WTC11 (cell line): ENCODE data around the gene MAP1LC3B. TPM values are rescaled to one million over a fixed set of nuclear protein-coding genes. Genes with fewer than 3 reads are reported as not detected.
A peak's percentile ranks its signal among the peaks of the same experiment; 100 is the strongest.
"Not testable (repeated sequence)": the region's sequence is repeated elsewhere in the genome, so short reads cannot be mapped to it uniquely, and the experiment has no call there.

Experiments used
- ATAC-seq: fragments of 200-7000 bp; cut with Tn5 transposase; 2 replicates; pipeline ENCODE4 v1.10.0; 2021; ENCODE audit warnings: mild to moderate bottlenecking, moderate library complexity
- CTCF ChIA-PET: fragments of 300-600 bp; sonication (Branson Sonifier 250); formaldehyde crosslinking; loops from one replicate; lab custom pipeline; 2021; ENCODE audit warnings: antibody characterized with exemption; lab: Charles Lee
- POLR2A ChIA-PET: fragments of 350-600 bp; sonication (Branson Sonifier 250); formaldehyde crosslinking; loops from one replicate; lab custom pipeline; 2021; ENCODE audit warnings: antibody characterized with exemption; lab: Charles Lee
- DNase-seq: peaks from one replicate; pipeline ENCODE4 v3.0.0; 2021; ENCODE audit warnings: low spot score
- H3K27ac Mint-ChIP-seq: 2 replicates; pipeline ENCODE4 v1.8.0; 2021; ENCODE audit warnings: mixed read lengths
- H3K27me3 Mint-ChIP-seq: 2 replicates; pipeline ENCODE4 v1.8.0; 2021; ENCODE audit warnings: low read depth, mild to moderate bottlenecking, moderate library complexity, mixed read lengths
- H3K36me3 Mint-ChIP-seq: 2 replicates; pipeline ENCODE4 v1.8.0; 2021; ENCODE audit warnings: mixed read lengths
- H3K4me1 Mint-ChIP-seq: 2 replicates; pipeline ENCODE4 v1.8.0; 2022; ENCODE audit warnings: mixed read lengths
- H3K4me3 Mint-ChIP-seq: 2 replicates; pipeline ENCODE4 v1.8.0; 2021; ENCODE audit warnings: mild to moderate bottlenecking, moderate library complexity, mixed read lengths
- H3K9me3 Mint-ChIP-seq: 2 replicates; pipeline ENCODE4 v1.8.0; 2021; ENCODE audit warnings: mixed read lengths
- ATF1 ChIP-seq: sonication (generic); formaldehyde crosslinking; IDR thresholded peaks from 2 replicates; pipeline ENCODE4 v1.8.1; 2023; ENCODE audit warnings: mild to moderate bottlenecking, moderate library complexity, missing genetic modification reagents
- EMX1 ChIP-seq: fragments of 250-450 bp; sonication (Bioruptor Pico); IDR thresholded peaks from 2 replicates; pipeline ENCODE4 v1.8.0; 2021; ENCODE audit warnings: mild to moderate bottlenecking
- ESRRA ChIP-seq: sonication (generic); formaldehyde crosslinking; IDR thresholded peaks from 2 replicates; pipeline ENCODE4 v1.8.1; 2022; ENCODE audit warnings: mild to moderate bottlenecking, missing genetic modification reagents, borderline replicate concordance
- ETV6 ChIP-seq: sonication (generic); formaldehyde crosslinking; IDR thresholded peaks from 2 replicates; pipeline ENCODE4 v1.8.1; 2022; ENCODE audit warnings: mild to moderate bottlenecking, missing genetic modification reagents
- FOXJ3 ChIP-seq: sonication (generic); formaldehyde crosslinking; IDR thresholded peaks from 2 replicates; pipeline ENCODE4 v1.9.0; 2021; ENCODE audit warnings: missing genetic modification reagents, mild to moderate bottlenecking, borderline replicate concordance
- GABPB1 ChIP-seq: sonication (generic); formaldehyde crosslinking; IDR thresholded peaks from 2 replicates; pipeline ENCODE4 v1.8.1; 2023; ENCODE audit warnings: mild to moderate bottlenecking, missing genetic modification reagents
- JAZF1 ChIP-seq: fragments of 250-450 bp; sonication (Bioruptor Pico); IDR thresholded peaks from 2 replicates; pipeline ENCODE4 v1.9.0; 2021; ENCODE audit warnings: moderate library complexity, mild to moderate bottlenecking, inconsistent platforms
- MXD4 ChIP-seq: fragments of 250-450 bp; sonication (Bioruptor Pico); IDR thresholded peaks from 2 replicates; pipeline ENCODE4 v1.8.0; 2021; ENCODE audit warnings: mild to moderate bottlenecking, moderate library complexity, borderline replicate concordance
- NR1H2 ChIP-seq: sonication (generic); formaldehyde crosslinking; IDR thresholded peaks from 2 replicates; pipeline ENCODE4 v1.9.0; 2021; ENCODE audit warnings: mild to moderate bottlenecking, moderate library complexity, missing genetic modification reagents
- RELA ChIP-seq: sonication (generic); formaldehyde crosslinking; IDR thresholded peaks from 2 replicates; pipeline ENCODE4 v1.8.1; 2022; ENCODE audit warnings: missing genetic modification reagents, mild to moderate bottlenecking, borderline replicate concordance
- SMAD4 ChIP-seq: sonication (generic); formaldehyde crosslinking; IDR thresholded peaks from 2 replicates; pipeline ENCODE4 v1.8.0; 2022; ENCODE audit warnings: mild to moderate bottlenecking, missing genetic modification reagents
- TP53 ChIP-seq: sonication (generic); formaldehyde crosslinking; IDR thresholded peaks from 2 replicates; pipeline ENCODE4 v1.8.1; 2023; ENCODE audit warnings: mild to moderate bottlenecking, missing genetic modification reagents
- ZNF121 ChIP-seq: sonication (generic); formaldehyde crosslinking; IDR thresholded peaks from 2 replicates; pipeline ENCODE4 v1.8.0; 2023; ENCODE audit warnings: missing genetic modification reagents
- ZNF263 ChIP-seq: sonication (generic); formaldehyde crosslinking; IDR thresholded peaks from 2 replicates; pipeline ENCODE4 v1.8.1; 2022; ENCODE audit warnings: low read depth, mild to moderate bottlenecking, moderate library complexity, missing genetic modification reagents
- ZNF396 ChIP-seq: fragments of 250-450 bp; sonication (Bioruptor Pico); IDR thresholded peaks from 2 replicates; pipeline ENCODE4 v1.8.0; 2021; ENCODE audit warnings: mild to moderate bottlenecking, moderate library complexity, borderline replicate concordance
- total RNA-seq: library from RNA; stranded (reverse); gene quantifications from 3 replicates; pipeline ENCODE4 v1.2.3, GENCODE V29; 2021
- TF ChIP-seq, protein P1 (sequence below): sonication (generic); formaldehyde crosslinking; conservative IDR thresholded peaks from 2 replicates; pipeline ENCODE4 v1.8.1; 2023; ENCODE audit warnings: mild to moderate bottlenecking, low read depth, missing genetic modification reagents, moderate library complexity
- TF ChIP-seq, protein P2 (sequence below): fragments of 200-600 bp; IDR thresholded peaks from 2 replicates; pipeline ENCODE4 v1.8.0; 2022; ENCODE audit warnings: antibody characterized with exemption

The MAP1LC3B gene
- total RNA-seq, 1 experiment from 2014 or later: 46.9 TPM

DNA sequence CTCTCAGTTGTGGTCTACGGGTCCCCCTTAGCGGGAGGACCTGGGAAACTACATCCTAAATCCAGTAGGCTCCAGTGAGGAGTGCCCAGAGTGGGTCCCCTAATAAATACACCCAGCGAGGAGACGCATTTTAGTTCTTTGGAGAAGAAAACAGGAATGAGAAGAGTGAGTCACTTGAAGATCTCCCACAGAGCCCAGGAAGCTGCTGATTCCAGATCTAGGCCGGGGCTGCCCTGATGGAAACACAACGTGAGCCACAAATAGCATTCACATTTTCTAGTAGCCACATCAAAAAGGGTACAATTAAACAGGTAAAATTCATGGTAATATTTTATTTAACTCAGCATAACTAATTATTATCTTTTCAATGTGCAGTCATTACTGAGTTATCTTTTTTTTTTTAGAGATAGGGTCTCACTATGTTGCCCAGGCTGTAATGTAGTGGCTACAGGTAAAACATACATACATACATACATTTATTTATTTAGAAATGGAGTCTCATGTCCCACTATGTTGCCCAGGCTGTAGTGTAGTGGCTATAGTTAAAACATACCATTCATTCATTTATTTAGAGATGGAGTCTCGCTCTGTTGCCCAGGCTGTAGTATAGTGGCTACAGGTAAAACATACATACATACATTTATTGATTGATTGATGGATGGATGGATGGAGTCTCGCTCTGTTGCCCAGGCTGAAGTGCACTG is 30.1 kb upstream of the MAP1LC3B start:
- Mint-ChIP-seq H3K4me1 (no peaks in the 10 kb centered on the region), H3K27me3 (no peaks in the 10 kb centered on the region), H3K36me3 (peaks cover 15% of the 10 kb centered on the region), H3K4me3 (no peak overlapping the region), H3K27ac (no peak overlapping the region), H3K9me3 (no peaks in the 10 kb centered on the region)
- DNase-seq: no peak
- no peak for ATAC-seq
- TF ChIP-seq ZNF263 (CRISPR knock-in tag): no peak
- TF ChIP-seq GABPB1 (CRISPR knock-in tag): no peak
- TF ChIP-seq JAZF1 (CRISPR knock-in tag): no peak
- no peak for TF ChIP-seq NR1H2 (CRISPR knock-in tag)
- no peak for TF ChIP-seq EMX1 (CRISPR knock-in tag)
- no peak for TF ChIP-seq SMAD4 (CRISPR knock-in tag)
- no peak for TF ChIP-seq TP53 (CRISPR knock-in tag)
- peak; percentile 70; the same call in 1 of the 2 replicates for TF ChIP-seq ZNF121
- TF ChIP-seq RELA: no peak
- CTCF ChIA-PET: no interaction called here
- POLR2A ChIA-PET: no interaction called here

DNA sequence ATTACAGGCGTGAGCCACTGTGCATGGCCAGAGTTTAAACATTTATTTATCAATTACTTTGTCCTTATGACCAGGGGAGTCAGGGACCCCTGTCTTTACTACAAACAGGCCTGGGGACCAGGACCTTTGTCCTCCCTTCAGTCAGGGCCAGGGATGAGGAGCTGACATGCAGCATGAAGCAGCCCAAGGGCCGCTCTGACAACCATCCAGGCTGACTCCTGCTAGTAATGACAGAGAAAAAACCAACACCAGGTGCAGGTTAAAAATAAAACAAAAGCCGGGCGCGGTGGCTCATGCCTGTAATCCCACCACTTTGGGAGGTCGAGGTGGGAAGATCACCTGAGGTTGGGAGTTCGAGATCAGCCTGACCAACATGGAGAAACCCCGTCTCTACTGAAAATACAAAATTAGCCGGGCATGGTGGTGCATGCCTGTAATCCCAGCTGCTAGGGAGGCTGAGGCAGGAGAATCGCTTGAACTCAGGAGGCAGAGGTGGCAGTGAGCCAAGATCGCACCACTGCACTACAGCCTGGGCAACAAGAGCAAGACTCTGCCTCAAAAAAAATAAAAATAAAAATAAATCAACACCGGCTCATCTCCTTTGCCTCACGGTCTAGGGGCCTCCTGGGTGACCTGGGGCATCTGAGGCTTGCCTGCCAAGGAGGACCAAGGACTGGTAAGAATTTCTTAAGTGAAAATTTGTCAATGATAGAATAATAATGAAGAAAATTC is 29.1 kb upstream of the MAP1LC3B start:
- POLR2A ChIA-PET, H3K9me3 Mint-ChIP-seq, DNase-seq, H3K4me3 Mint-ChIP-seq, H3K4me1 Mint-ChIP-seq, CTCF ChIA-PET, ATAC-seq, H3K27me3 Mint-ChIP-seq: not testable (repeated sequence)
- Mint-ChIP-seq H3K36me3 (peaks cover 14% of the 10 kb centered on the region), H3K27ac (peak overlapping the region; percentile 60; the same call in 1 of the 2 replicates)

DNA sequence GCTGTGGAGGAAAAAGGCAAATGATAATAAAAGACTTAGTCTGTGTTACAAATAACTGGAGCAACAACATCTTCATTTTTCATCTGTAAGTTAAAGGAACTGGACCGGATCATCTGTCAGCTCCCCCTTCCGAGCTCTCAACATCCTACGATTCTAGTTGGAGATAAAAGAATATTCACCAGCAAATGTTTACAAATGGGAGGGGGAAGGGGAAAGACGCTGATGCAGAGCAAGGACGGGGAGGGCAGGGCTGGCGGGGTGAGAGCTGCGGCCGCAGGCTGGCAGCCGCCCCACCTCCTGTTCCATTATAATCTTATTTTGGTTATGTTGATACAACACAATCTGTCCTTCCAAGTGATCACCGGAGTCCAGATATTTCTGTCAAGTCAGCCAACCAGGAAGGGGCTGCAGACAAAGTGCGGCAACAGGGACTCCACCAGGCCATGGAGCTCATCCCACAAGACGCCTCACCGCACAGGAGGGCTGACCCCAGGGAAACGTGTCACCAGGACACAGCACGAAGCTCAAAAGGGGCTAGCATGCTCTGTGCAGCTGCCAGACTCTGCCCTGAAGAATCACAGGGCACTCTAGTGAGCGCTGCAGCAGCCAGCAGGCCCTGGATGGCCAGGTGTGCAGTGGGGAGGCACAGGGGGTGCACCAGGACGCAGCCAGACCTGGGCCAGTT is 28.2 kb upstream of the MAP1LC3B start:
- ATAC-seq: no peak

DNA sequence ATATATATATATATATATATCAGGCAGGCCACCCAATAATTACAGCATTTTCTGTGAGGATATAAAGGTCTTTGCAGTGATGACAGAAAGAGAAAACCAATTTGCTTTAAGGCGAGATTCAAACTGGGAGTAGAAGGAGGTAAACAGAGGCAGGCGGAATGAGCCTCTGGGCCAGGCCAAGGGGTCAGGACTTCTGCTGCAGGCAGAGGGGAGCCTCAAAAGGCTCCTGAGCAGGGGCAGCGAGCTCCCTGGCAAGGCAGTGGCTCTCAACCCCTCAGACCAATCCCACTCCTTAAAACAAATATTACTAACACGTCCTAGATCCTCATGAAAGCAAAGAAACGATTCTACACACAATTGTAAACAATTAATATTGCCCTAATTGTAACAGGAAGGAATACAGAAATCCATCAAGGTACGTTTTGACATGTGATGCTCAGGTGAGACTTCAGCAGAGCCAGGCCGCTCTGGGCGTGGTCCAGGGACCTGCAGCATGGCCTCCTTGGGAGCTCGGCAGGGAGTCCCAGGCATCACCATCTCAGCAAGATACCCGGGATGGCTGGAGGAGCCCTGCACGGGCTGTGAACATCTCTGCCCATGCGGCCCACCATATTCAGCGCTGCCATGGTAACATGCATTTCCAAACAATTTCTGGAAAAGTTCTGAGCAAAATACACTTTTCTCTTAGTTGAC is 27.0 kb upstream of the MAP1LC3B start:
- peaks cover 2% of the 10 kb centered on the region; the same call in 1 of the 2 replicates for H3K36me3 Mint-ChIP-seq
- ChIA-PET POLR2A (no interaction called here), CTCF (interaction anchor here (0.6 to 1.5 kb wide), 2 partner anchors 15 to 67 kb away, joined by 4 read pairs; no protein-coding TSS in a partner anchor)
- no peak overlapping the region for H3K4me3 Mint-ChIP-seq
- DNase-seq (no peak), ATAC-seq (no peak)
- H3K9me3 Mint-ChIP-seq: no peaks in the 10 kb centered on the region
- no peaks in the 10 kb centered on the region for H3K27me3 Mint-ChIP-seq
- H3K27ac Mint-ChIP-seq: no peak overlapping the region
- TF ChIP-seq, protein P1, sequence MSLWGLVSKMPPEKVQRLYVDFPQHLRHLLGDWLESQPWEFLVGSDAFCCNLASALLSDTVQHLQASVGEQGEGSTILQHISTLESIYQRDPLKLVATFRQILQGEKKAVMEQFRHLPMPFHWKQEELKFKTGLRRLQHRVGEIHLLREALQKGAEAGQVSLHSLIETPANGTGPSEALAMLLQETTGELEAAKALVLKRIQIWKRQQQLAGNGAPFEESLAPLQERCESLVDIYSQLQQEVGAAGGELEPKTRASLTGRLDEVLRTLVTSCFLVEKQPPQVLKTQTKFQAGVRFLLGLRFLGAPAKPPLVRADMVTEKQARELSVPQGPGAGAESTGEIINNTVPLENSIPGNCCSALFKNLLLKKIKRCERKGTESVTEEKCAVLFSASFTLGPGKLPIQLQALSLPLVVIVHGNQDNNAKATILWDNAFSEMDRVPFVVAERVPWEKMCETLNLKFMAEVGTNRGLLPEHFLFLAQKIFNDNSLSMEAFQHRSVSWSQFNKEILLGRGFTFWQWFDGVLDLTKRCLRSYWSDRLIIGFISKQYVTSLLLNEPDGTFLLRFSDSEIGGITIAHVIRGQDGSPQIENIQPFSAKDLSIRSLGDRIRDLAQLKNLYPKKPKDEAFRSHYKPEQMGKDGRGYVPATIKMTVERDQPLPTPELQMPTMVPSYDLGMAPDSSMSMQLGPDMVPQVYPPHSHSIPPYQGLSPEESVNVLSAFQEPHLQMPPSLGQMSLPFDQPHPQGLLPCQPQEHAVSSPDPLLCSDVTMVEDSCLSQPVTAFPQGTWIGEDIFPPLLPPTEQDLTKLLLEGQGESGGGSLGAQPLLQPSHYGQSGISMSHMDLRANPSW (CRISPR knock-in tag): no peak
- H3K4me1 Mint-ChIP-seq: peaks cover 17% of the 10 kb centered on the region

More for the DNA sequence above, 28.2 kb upstream of the MAP1LC3B start:
- no peak for DNase-seq
- Mint-ChIP-seq H3K36me3 (peaks cover 8% of the 10 kb centered on the region), H3K27ac (peak overlapping the region; percentile 64), H3K9me3 (no peaks in the 10 kb centered on the region), H3K27me3 (no peaks in the 10 kb centered on the region), H3K4me3 (no peak overlapping the region), H3K4me1 (peaks cover 6% of the 10 kb centered on the region)
- ChIA-PET CTCF (interaction anchor here (0.9 to 1.5 kb wide), 2 partner anchors 30 to 66 kb away, joined by 3 to 4 read pairs; no protein-coding TSS in a partner anchor), POLR2A (no interaction called here)
- TF ChIP-seq, protein P2, sequence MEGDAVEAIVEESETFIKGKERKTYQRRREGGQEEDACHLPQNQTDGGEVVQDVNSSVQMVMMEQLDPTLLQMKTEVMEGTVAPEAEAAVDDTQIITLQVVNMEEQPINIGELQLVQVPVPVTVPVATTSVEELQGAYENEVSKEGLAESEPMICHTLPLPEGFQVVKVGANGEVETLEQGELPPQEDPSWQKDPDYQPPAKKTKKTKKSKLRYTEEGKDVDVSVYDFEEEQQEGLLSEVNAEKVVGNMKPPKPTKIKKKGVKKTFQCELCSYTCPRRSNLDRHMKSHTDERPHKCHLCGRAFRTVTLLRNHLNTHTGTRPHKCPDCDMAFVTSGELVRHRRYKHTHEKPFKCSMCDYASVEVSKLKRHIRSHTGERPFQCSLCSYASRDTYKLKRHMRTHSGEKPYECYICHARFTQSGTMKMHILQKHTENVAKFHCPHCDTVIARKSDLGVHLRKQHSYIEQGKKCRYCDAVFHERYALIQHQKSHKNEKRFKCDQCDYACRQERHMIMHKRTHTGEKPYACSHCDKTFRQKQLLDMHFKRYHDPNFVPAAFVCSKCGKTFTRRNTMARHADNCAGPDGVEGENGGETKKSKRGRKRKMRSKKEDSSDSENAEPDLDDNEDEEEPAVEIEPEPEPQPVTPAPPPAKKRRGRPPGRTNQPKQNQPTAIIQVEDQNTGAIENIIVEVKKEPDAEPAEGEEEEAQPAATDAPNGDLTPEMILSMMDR: no peak
- no peak for TF ChIP-seq ATF1 (CRISPR knock-in tag)
- no peak for TF ChIP-seq FOXJ3
- no peak for TF ChIP-seq ZNF396 (CRISPR knock-in tag)
- TF ChIP-seq ESRRA: no peak
- TF ChIP-seq MXD4 (CRISPR knock-in tag): no peak
- TF ChIP-seq ETV6 (CRISPR knock-in tag): no peak
